H9 (cell line): ENCODE results near the gene TRAK1. TPM values are rescaled to one million over a fixed set of nuclear protein-coding genes. Genes with fewer than 3 reads are reported as not detected.
A peak's percentile ranks its signal among the peaks of the same experiment; 100 is the strongest.

Source experiments
- DNase-seq: peaks from one replicate; pipeline ENCODE4 v3.0.0-alpha.2; 2017
- H2AFZ ChIP-seq: one replicate; pipeline ENCODE4 v1.6.1; 2013; ENCODE audit warnings: mild to moderate bottlenecking, low read length, control low read depth, moderate library complexity
- H2AK5ac ChIP-seq: 2 replicates; pipeline ENCODE4 v1.6.1; 2013; ENCODE audit warnings: low read length, control low read depth, mixed read lengths; ENCODE audit not compliant: insufficient read length
- H2BK120ac ChIP-seq: one replicate; pipeline ENCODE4 v1.6.1; 2013; ENCODE audit warnings: low read depth, mild to moderate bottlenecking, low read length, control low read depth, inconsistent platforms; ENCODE audit not compliant: poor library complexity, severe bottlenecking
- H2BK12ac ChIP-seq: 2 replicates; pipeline ENCODE4 v1.6.1; 2013; ENCODE audit warnings: low read length, control low read depth, mixed read lengths, low read depth; ENCODE audit not compliant: insufficient read length
- H2BK15ac ChIP-seq: 2 replicates; pipeline ENCODE4 v1.6.1; 2013; ENCODE audit warnings: low read depth, low read length, control low read depth
- H2BK20ac ChIP-seq: one replicate; pipeline ENCODE4 v1.6.1; 2013; ENCODE audit warnings: low read depth, mild to moderate bottlenecking, low read length, control low read depth, inconsistent platforms; ENCODE audit not compliant: poor library complexity, severe bottlenecking
- H2BK5ac ChIP-seq: 2 replicates; pipeline ENCODE4 v1.6.1; 2013; ENCODE audit warnings: low read length, control low read depth, mixed read lengths; ENCODE audit not compliant: insufficient read length
- H3K14ac ChIP-seq: 2 replicates; pipeline ENCODE4 v1.6.1; 2013; ENCODE audit warnings: low read length, control low read depth; ENCODE audit not compliant: insufficient read depth
- H3K18ac ChIP-seq: 2 replicates; pipeline ENCODE4 v1.6.1; 2013; ENCODE audit warnings: low read depth, mild to moderate bottlenecking, mixed read lengths, low read length, control low read depth; ENCODE audit not compliant: insufficient read length
- H3K23ac ChIP-seq: 2 replicates; pipeline ENCODE4 v1.6.1; 2013; ENCODE audit warnings: low read length, control low read depth, mixed read lengths, low read depth; ENCODE audit not compliant: insufficient read length
- H3K23me2 ChIP-seq: 2 replicates; pipeline ENCODE4 v1.6.1; 2013; ENCODE audit warnings: low read depth, mild to moderate bottlenecking, mixed read lengths, low read length, control low read depth; ENCODE audit not compliant: insufficient read length, poor library complexity, severe bottlenecking
- H3K27ac ChIP-seq: 2 replicates; pipeline ENCODE4 v1.5.1; 2013; ENCODE audit warnings: low read length, control low read depth, mixed read lengths, low read depth; ENCODE audit not compliant: insufficient read length
- H3K27me3 ChIP-seq: 2 replicates; pipeline ENCODE4 v1.6.1; 2013; ENCODE audit warnings: low read length, control low read depth, inconsistent platforms; ENCODE audit not compliant: insufficient read depth
- H3K4ac ChIP-seq: 2 replicates; pipeline ENCODE4 v1.6.1; 2013; ENCODE audit warnings: low read depth, mild to moderate bottlenecking, control low read depth, inconsistent platforms, low read length, moderate library complexity
- H3K4me1 ChIP-seq: 2 replicates; pipeline ENCODE4 v1.6.1; 2013; ENCODE audit warnings: low read length, control low read depth, inconsistent platforms; ENCODE audit not compliant: insufficient read depth
- H3K4me2 ChIP-seq: 2 replicates; pipeline ENCODE4 v1.6.1; 2013; ENCODE audit warnings: low read length, control low read depth, mixed read lengths; ENCODE audit not compliant: insufficient read length, insufficient read depth
- H3K56ac ChIP-seq: 2 replicates; pipeline ENCODE4 v1.6.1; 2013; ENCODE audit warnings: low read depth, mild to moderate bottlenecking, mixed read lengths, low read length, control low read depth; ENCODE audit not compliant: insufficient read length
- H3K79me1 ChIP-seq: 2 replicates; pipeline ENCODE4 v1.6.1; 2013; ENCODE audit warnings: low read depth, mild to moderate bottlenecking, moderate library complexity, low read length, control low read depth, inconsistent platforms; ENCODE audit not compliant: insufficient read depth, poor library complexity, severe bottlenecking
- H3K79me2 ChIP-seq: 2 replicates; pipeline ENCODE4 v1.6.1; 2013; ENCODE audit warnings: low read length, control low read depth, inconsistent platforms; ENCODE audit not compliant: insufficient read depth
- H3K9ac ChIP-seq: 2 replicates; pipeline ENCODE4 v1.6.1; 2013; ENCODE audit warnings: low read length, control low read depth, mixed read lengths; ENCODE audit not compliant: insufficient read length; ENCODE audit errors: extremely low read depth
- H3K9me3 ChIP-seq: one replicate; pipeline ENCODE4 v1.6.1; 2013; ENCODE audit warnings: low read depth, low read length, inconsistent platforms; ENCODE audit not compliant: control insufficient read depth
- H3T11ph ChIP-seq: one replicate; pipeline ENCODE4 v1.6.1; 2013; ENCODE audit warnings: mild to moderate bottlenecking, low read length, control low read depth, inconsistent platforms
- H4K20me1 ChIP-seq: one replicate; pipeline ENCODE4 v1.6.1; 2013; ENCODE audit not compliant: control insufficient read depth, insufficient read length, insufficient read depth
- H4K5ac ChIP-seq: 2 replicates; pipeline ENCODE4 v1.6.1; 2013; ENCODE audit warnings: low read depth, mild to moderate bottlenecking, mixed read lengths, low read length, control low read depth; ENCODE audit not compliant: insufficient read length
- H4K8ac ChIP-seq: replicated peaks from 2 replicates; pipeline ENCODE4 v1.6.1; 2013; ENCODE audit warnings: low read length, control low read depth, mixed read lengths, low read depth; ENCODE audit not compliant: insufficient read length
- H4K91ac ChIP-seq: 2 replicates; pipeline ENCODE4 v1.6.1; 2013; ENCODE audit warnings: low read depth, mild to moderate bottlenecking, moderate library complexity, mixed read lengths, low read length, control low read depth; ENCODE audit not compliant: insufficient read length
- H3K27ac Mint-ChIP-seq, 3 experiments: 2 replicates in 2 of 3; 3 replicates in 1 of 3; pipeline ENCODE4 v1.8.0; 2020 to 2021; ENCODE audit warnings: mixed read lengths in 3 of 3, mild to moderate bottlenecking in 1 of 3, moderate library complexity in 1 of 3
- H3K27me3 Mint-ChIP-seq: 2 replicates; pipeline ENCODE4 v1.8.0; 2021; ENCODE audit warnings: low read depth, mild to moderate bottlenecking, moderate library complexity, mixed read lengths
- H3K36me3 Mint-ChIP-seq, 3 experiments: 2 replicates in 2 of 3; 3 replicates in 1 of 3; pipeline ENCODE4 v1.8.0; 2020 to 2021; ENCODE audit warnings: low read depth in 3 of 3, mixed read lengths in 3 of 3; ENCODE audit not compliant: insufficient read depth in 1 of 3
- H3K4me1 Mint-ChIP-seq, 2 experiments: 2 replicates each; pipeline ENCODE4 v1.8.0; 2020; ENCODE audit warnings: mixed read lengths in 2 of 2
- H3K4me3 Mint-ChIP-seq, 2 experiments: 2 replicates in 1 of 2; 3 replicates in 1 of 2; pipeline ENCODE4 v1.8.0; 2020 to 2021; ENCODE audit warnings: mild to moderate bottlenecking in 2 of 2, mixed read lengths in 2 of 2, moderate library complexity in 1 of 2
- H3K9me3 Mint-ChIP-seq, 2 experiments: 2 replicates in 1 of 2; 3 replicates in 1 of 2; pipeline ENCODE4 v1.8.0; 2020; ENCODE audit warnings: mild to moderate bottlenecking in 2 of 2, mixed read lengths in 2 of 2, moderate library complexity in 1 of 2
- WGBS: extraction: QIAGEN DNeasy Blood & Tissue Kit; methylation state at CpG from one replicate; pipeline ENCODE4 v1.1.7; 2013; ENCODE audit warnings: missing lambda C conversion rate, low lambda C conversion rate, mixed read lengths; ENCODE audit not compliant: insufficient read length; ENCODE audit errors: extremely low coverage; 5-methylcytosine and 5-hydroxymethylcytosine counted together
- total RNA-seq: library from RNA; stranded (reverse); gene quantifications from 2 replicates; pipeline ENCODE4 v1.2.1, GENCODE V29; 2021
- TF ChIP-seq, protein P1 (sequence below): fragments of 200-600 bp; sonication (generic); conservative IDR thresholded peaks from 3 replicates; pipeline ENCODE4 v1.8.0; 2021; ENCODE audit warnings: antibody characterized with exemption, mild to moderate bottlenecking

TRAK1 gene
- total RNA-seq, 1 experiment from 2014 or later, result 34.2 TPM

- H2BK15ac ChIP-seq, result no peak overlapping the region
- H3K79me1 ChIP-seq, result peaks cover 3% of the 10 kb centered on the region
- no peaks in the 10 kb centered on the region for H4K20me1 ChIP-seq
- no peak overlapping the region for H3K27ac ChIP-seq
- H3K14ac ChIP-seq, result no peak overlapping the region
- no peak overlapping the region for H4K5ac ChIP-seq
- H2BK120ac ChIP-seq, result no peak overlapping the region
- Mint-ChIP-seq H3K4me3 (no peak overlapping the region), H3K4me1 (peaks cover 7 to 11% of the 10 kb centered on the region in 2 experiments), H3K9me3 (no peaks in the 10 kb centered on the region), H3K27me3 (no peaks in the 10 kb centered on the region; the same call in 1 of the 2 replicates), H3K36me3 (no peaks in the 10 kb centered on the region), H3K27ac (peak overlapping the region in 1 of 3 experiments; percentile 49; a peak in 1 of 7 replicates)
- no peak overlapping the region for H2BK12ac ChIP-seq
- H3K4me1 ChIP-seq, result no peaks in the 10 kb centered on the region
- H4K8ac ChIP-seq, result no peak overlapping the region
- H2AFZ ChIP-seq, result no peak overlapping the region
- no peaks in the 10 kb centered on the region for H3K9me3 ChIP-seq
- H4K91ac ChIP-seq, result no peak overlapping the region
- H3K4me2 ChIP-seq, result no peak overlapping the region
- no peak overlapping the region for H3K9ac ChIP-seq
- no peak overlapping the region for H2BK20ac ChIP-seq
- 0 out of 2 replicates have a peak, but pooled peaks cover 2% of the 10 kb centered on the region for H3K79me2 ChIP-seq
- H3K56ac ChIP-seq, result no peak overlapping the region
- no CpG with 5 or more reads among the region's 16 CpGs for WGBS
- no peak overlapping the region for H3K18ac ChIP-seq
- H3K27me3 ChIP-seq, result no peaks in the 10 kb centered on the region
- no peak overlapping the region for H2BK5ac ChIP-seq
- H3K4ac ChIP-seq, result no peak overlapping the region
- H3K23ac ChIP-seq, result no peak overlapping the region
- DNase-seq, result no peak
- no peak overlapping the region for H3T11ph ChIP-seq
- H2AK5ac ChIP-seq, result no peak overlapping the region
- H3K23me2 ChIP-seq, result no peaks in the 10 kb centered on the region
- TF ChIP-seq, protein P1, sequence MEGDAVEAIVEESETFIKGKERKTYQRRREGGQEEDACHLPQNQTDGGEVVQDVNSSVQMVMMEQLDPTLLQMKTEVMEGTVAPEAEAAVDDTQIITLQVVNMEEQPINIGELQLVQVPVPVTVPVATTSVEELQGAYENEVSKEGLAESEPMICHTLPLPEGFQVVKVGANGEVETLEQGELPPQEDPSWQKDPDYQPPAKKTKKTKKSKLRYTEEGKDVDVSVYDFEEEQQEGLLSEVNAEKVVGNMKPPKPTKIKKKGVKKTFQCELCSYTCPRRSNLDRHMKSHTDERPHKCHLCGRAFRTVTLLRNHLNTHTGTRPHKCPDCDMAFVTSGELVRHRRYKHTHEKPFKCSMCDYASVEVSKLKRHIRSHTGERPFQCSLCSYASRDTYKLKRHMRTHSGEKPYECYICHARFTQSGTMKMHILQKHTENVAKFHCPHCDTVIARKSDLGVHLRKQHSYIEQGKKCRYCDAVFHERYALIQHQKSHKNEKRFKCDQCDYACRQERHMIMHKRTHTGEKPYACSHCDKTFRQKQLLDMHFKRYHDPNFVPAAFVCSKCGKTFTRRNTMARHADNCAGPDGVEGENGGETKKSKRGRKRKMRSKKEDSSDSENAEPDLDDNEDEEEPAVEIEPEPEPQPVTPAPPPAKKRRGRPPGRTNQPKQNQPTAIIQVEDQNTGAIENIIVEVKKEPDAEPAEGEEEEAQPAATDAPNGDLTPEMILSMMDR, result no peak
These were observed 48.7 kb downstream of the TRAK1 start for GRCh38 chr3:42139621-42140453.
